ENCODE measurements around the gene WDR91. TPM values are rescaled to one million over a fixed set of nuclear protein-coding genes. Genes with fewer than 3 reads are reported as not detected.

Gene WDR91
- total and polyA plus RNA-seq, 8 donors = 17.8 to 47.9 (median 26.5) TPM

- H3K27ac ChIP-seq = peak overlapping the region; percentile 56 to 97 (median 70)
- H3K9me3 ChIP-seq = no peaks in the 10 kb centered on the region
- DNase-seq (no peak), ATAC-seq (no peak), FAIRE-seq (no peak)
- peaks cover 63 to 69% (median 65%) of the 10 kb centered on the region in 3 donors for H3K4me1 ChIP-seq
- intact Hi-C loops (cut with DNase I) = no loop called here
- WGBS, 2 donors = 54 to 68% methylated on average over 7 of the region's 7 CpGs
- TF ChIP-seq CTCF (IDR thresholded peaks at IDR 0.05) = no peak
- H3K27me3 ChIP-seq = no peaks in the 10 kb centered on the region
- peaks cover 0 to 21% (median 0%) of the 10 kb centered on the region in 3 donors for H3K36me3 ChIP-seq
- H3K4me3 ChIP-seq = no peak overlapping the region
Observed at GRCh38 chr7:135206941-135207391, 4.4 kb downstream of the WDR91 start.

- TF ChIP-seq CTCF (IDR thresholded peaks at IDR 0.05) = no peak
- H3K4me1 ChIP-seq = peaks cover 70 to 76% (median 73%) of the 10 kb centered on the region in 3 donors
- DNase-seq (no peak), ATAC-seq (no peak), FAIRE-seq (no peak)
- intact Hi-C loops (cut with DNase I) = no loop called here
- peak overlapping the region; percentile 2 to 75 (median 68) for H3K27ac ChIP-seq
- H3K36me3 ChIP-seq = peaks cover 0 to 21% (median 0%) of the 10 kb centered on the region in 3 donors
- H3K4me3 ChIP-seq = no peak overlapping the region
- WGBS, 2 donors = 95 to 98% methylated on average over 8 of the region's 8 CpGs
- H3K27me3 ChIP-seq = no peaks in the 10 kb centered on the region
- no peaks in the 10 kb centered on the region for H3K9me3 ChIP-seq
Observed at GRCh38 chr7:135205850-135206249, 5.5 kb downstream of the WDR91 start.

- no peak for TF ChIP-seq CTCF (IDR thresholded peaks at IDR 0.05)
- ATAC-seq = peak; percentile 73 to 88 (median 80)
- Histone ChIP-seq H3K36me3 (peaks cover 0 to 25% (median 0%) of the 10 kb centered on the region in 3 donors), H3K4me3 (no peak overlapping the region), H3K27me3 (no peaks in the 10 kb centered on the region), H3K9me3 (no peaks in the 10 kb centered on the region), H3K4me1 (peaks cover 71 to 78% (median 74%) of the 10 kb centered on the region in 3 donors), H3K27ac (peak overlapping the region; percentile 2 to 75 (median 68))
- WGBS, 2 donors = 15 to 24% methylated on average over 5 of the region's 5 CpGs
- no peak for FAIRE-seq
- intact Hi-C loops (cut with DNase I) = no loop called here
- peak in 4 of 6 donors; percentile 67 to 84 (median 74) for DNase-seq
Observed at GRCh38 chr7:135204876-135205275, 6.5 kb downstream of the WDR91 start.

- H3K27me3 ChIP-seq = no peaks in the 10 kb centered on the region
- H3K27ac ChIP-seq = peak overlapping the region; percentile 2 to 75 (median 68)
- no peak overlapping the region for H3K4me3 ChIP-seq
- peaks cover 0 to 30% (median 0%) of the 10 kb centered on the region in 3 donors for H3K36me3 ChIP-seq
- WGBS, 2 donors = 39 to 63% methylated on average over 6 of the region's 6 CpGs
- FAIRE-seq = no peak
- peak in 1 of 6 donors; percentile 40 for DNase-seq
- intact Hi-C loops (cut with DNase I) = no loop called here
- no peak for TF ChIP-seq CTCF (IDR thresholded peaks at IDR 0.05)
- no peaks in the 10 kb centered on the region for H3K9me3 ChIP-seq
- peaks cover 69 to 73% (median 71%) of the 10 kb centered on the region in 3 donors for H3K4me1 ChIP-seq
- peak in 1 of 4 donors; percentile 25 for ATAC-seq
Observed at GRCh38 chr7:135204341-135204749, 7.0 kb downstream of the WDR91 start.

- H3K27ac ChIP-seq = peak overlapping the region in 2 of 4 donors; percentile 33 to 74
- ATAC-seq (no peak), FAIRE-seq (no peak), DNase-seq (no peak)
- no peak for TF ChIP-seq CTCF (IDR thresholded peaks at IDR 0.05)
- 61 to 69% methylated on average over 2 of the region's 2 CpGs for WGBS, 2 donors
- peaks cover 0 to 59% (median 6%) of the 10 kb centered on the region in 3 donors for H3K36me3 ChIP-seq
- H3K4me1 ChIP-seq = peaks cover 43 to 45% (median 45%) of the 10 kb centered on the region in 3 donors
- no peak overlapping the region for H3K4me3 ChIP-seq
- intact Hi-C loops (cut with DNase I) = no loop called here
- H3K9me3 ChIP-seq = no peaks in the 10 kb centered on the region
- no peaks in the 10 kb centered on the region for H3K27me3 ChIP-seq
Observed at GRCh38 chr7:135201350-135201749, 10.0 kb downstream of the WDR91 start.

Measured in pancreas (tissue), 10 donors.